GM18505 (cell line): Measurements from ENCODE around the gene CD7.

Source experiments
- ATAC-seq: cut with Tn5 transposase; IDR thresholded peaks from one replicate; pipeline ENCODE4 v1.9.1; 2021; ENCODE audit not compliant: unreplicated experiment
- POLR2A ChIP-seq: IDR thresholded peaks from 4 replicates; pipeline ENCODE4 v1.6.1; 2011; ENCODE audit warnings: borderline replicate concordance; ENCODE audit not compliant: insufficient read depth, insufficient read length; ENCODE audit errors: extremely low read depth

Gene CD7

GRCh38 chr17:82299452-82299851 lies 18.0 kb downstream of the CD7 start:
- no peak for ATAC-seq
- TF ChIP-seq POLR2A, result no peak

- TF ChIP-seq POLR2A, result no peak
- no peak for ATAC-seq
Measured at GRCh38 chr17:82298538-82299421, 18.6 kb downstream of the CD7 start.

GRCh38 chr17:82297714-82298537 lies 19.5 kb downstream of the CD7 start:
- peak; percentile 74 for TF ChIP-seq POLR2A
- ATAC-seq, result peak; percentile 36

GRCh38 chr17:82297280-82297713 lies 20.1 kb downstream of the CD7 start:
- peak; percentile 3 for TF ChIP-seq POLR2A

GRCh38 chr17:82296511-82297279 lies 20.7 kb downstream of the CD7 start:
- no peak for ATAC-seq

More at GRCh38 chr17:82297280-82297713, 20.1 kb downstream of the CD7 start:
- ATAC-seq, result no peak

GRCh38 chr17:82295472-82295814 lies 22.0 kb downstream of the CD7 start:
- TF ChIP-seq POLR2A, result no peak
- no peak for ATAC-seq

More at GRCh38 chr17:82296511-82297279, 20.7 kb downstream of the CD7 start:
- no peak for TF ChIP-seq POLR2A

- no peak for ATAC-seq
- TF ChIP-seq POLR2A, result no peak
Measured at GRCh38 chr17:82294064-82294773, 23.2 kb downstream of the CD7 start.

GRCh38 chr17:82292251-82293154 lies 24.9 kb downstream of the CD7 start:
- peak; percentile 87 for ATAC-seq
- peak; percentile 96 for TF ChIP-seq POLR2A

- no peak for ATAC-seq
- no peak for TF ChIP-seq POLR2A
Measured at GRCh38 chr17:82291582-82292250, 25.7 kb downstream of the CD7 start.

GRCh38 chr17:82287868-82288801 lies 29.3 kb downstream of the CD7 start:
- no peak for TF ChIP-seq POLR2A
- no peak for ATAC-seq

GRCh38 chr17:82287013-82287867 lies 30.2 kb downstream of the CD7 start:
- no peak for TF ChIP-seq POLR2A
- ATAC-seq, result no peak
